GM21619 (cell line): Measurements from ENCODE around the gene CMSS1.

Source experiments
- ATAC-seq: cut with Tn5 transposase; IDR thresholded peaks from one replicate; pipeline ENCODE4 v1.9.1; 2021; ENCODE audit not compliant: unreplicated experiment

CMSS1 gene

GRCh38 chr3:100123112-100123511 is 305.4 kb downstream of the CMSS1 start:
- no peak for ATAC-seq

GRCh38 chr3:100124201-100124761 is 306.6 kb downstream of the CMSS1 start:
- ATAC-seq, result no peak

DNA sequence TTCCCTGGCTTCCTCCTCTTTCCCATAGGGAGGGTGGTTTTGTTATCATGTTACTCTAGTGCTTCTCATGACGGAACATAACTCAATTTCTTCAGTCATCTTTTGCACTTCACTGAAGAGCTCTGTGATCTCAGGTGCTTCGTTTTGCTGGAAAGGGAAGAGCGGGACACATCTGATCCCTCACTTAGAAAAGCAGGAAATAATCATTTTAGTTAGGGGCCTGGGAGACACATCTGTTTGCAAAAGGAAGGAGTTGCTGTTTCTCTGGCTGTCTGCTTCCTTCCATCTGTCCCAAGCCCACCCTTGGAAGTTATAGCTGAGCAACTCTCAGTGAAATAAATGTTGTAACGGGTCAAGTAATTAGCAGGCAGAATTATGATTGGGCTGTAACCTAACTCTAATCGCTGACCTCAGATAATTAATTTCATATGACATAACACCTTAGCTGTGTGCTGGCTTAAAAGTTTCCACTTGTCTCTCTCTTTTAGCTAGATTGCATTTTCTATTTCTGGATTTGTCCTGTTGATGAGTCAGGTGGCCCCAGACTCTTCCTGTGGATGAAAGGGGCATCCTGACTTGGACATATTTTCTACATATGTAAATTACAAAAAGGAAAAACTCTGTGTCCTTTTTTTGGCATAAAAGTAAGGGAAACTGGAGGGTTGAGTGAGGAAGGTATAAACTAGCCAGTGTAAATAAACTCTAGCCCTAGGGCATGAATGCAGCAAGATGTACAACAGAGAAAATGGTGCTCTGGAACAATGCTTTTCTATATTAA is 307.7 kb downstream of the CMSS1 start:
- no peak for ATAC-seq

- no peak for ATAC-seq
Observed at GRCh38 chr3:100127792-100128191, 310.1 kb downstream of the CMSS1 start.

- no peak for ATAC-seq
Observed at GRCh38 chr3:100128565-100128964, 310.9 kb downstream of the CMSS1 start.

- no peak for ATAC-seq
Observed at GRCh38 chr3:100129941-100130340, 312.3 kb downstream of the CMSS1 start.

GRCh38 chr3:100131241-100131640 is 313.6 kb downstream of the CMSS1 start:
- no peak for ATAC-seq

GRCh38 chr3:100136921-100137320 is 319.3 kb downstream of the CMSS1 start:
- ATAC-seq, result no peak

GRCh38 chr3:100140976-100141375 is 323.3 kb downstream of the CMSS1 start:
- ATAC-seq, result no peak

DNA sequence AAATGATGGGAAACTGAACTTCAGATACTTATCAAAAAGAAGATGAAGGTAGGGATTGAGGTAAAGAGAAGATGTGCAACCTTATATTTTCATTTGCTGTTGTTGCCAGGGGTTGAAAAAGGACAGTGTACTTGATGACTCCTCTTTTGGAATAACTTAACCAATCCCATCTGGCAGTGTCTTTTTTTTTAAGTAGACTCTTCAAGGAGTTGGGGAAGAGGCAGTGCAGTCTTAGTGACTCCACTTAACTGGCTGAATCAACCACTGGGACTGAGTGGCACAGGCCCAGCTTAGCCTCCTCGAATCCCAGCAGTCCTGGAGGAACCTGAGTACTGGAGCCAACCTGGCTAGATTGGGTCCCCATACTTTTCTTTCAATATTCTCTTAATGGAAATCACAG is 323.9 kb downstream of the CMSS1 start:
- no peak for ATAC-seq

DNA sequence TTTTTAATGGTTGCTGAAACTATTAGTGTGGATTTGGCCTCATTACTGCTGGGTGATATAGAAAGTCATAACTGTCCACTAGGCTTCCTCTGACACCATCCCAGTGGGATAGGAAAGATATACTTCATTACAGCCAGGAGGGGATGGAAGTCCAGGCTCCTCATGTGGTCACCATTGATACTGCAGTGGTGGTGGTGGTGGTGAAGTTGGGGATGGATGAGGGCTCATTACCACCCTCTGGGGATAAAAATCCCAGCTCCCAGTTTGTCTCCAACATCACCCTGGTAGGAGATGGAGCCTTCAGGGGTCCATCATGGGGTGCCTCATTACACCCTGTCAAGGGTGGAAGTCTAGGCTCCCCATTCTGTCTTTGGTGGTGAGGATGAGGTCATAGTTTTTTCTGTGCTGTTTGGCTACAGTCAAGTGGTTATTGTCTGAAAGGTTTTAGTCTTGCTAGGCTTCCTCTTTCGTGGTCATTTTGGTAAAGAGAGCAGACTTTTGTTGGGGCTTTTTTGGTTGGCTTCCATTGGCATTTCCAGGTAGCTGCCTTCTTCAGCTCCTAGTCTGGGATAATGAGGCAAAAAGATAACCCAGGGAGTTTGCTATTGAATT is 326.7 kb downstream of the CMSS1 start:
- peak; percentile 77 for ATAC-seq

DNA sequence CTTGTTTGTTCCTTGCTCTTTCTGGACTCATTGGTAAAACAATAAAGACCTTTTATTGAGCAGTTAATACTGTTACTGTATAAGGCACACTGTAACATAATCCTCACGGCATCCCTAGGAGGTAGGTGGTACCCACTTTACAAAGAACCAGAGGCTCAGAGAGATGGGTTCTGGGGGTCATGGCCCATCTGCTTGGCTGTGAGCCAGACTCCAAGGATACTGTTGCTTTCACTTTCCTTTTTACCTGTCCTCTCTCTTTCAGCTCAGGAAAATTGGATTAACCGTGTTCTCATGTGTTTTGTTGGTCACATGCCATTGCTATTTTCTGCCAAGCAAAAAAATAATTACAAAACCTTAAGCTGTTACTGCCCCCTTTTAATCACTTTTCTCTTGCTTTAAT is 331.5 kb downstream of the CMSS1 start:
- ATAC-seq, result no peak

GRCh38 chr3:100149713-100150415 is 332.2 kb downstream of the CMSS1 start:
- no peak for ATAC-seq

DNA sequence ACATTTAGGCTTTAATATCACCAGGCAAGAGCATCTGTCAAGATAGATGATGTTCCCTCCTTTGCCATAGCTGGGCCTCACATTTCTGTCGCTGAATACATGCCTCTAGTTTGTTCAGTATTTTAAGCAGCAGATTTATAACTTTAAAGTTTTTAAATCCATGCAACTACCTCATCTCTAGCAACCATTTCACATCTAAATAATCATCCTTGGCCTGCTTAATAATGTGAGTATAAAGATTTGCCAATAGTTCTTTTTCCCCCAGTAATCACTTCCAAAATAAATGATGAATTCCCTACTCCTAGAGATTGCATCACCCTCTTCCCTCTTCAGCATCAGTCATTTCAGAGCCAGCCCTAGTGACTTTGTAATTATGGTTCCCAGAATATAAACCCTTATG is 332.8 kb downstream of the CMSS1 start:
- no peak for ATAC-seq

GRCh38 chr3:100151024-100151707 is 333.5 kb downstream of the CMSS1 start:
- no peak for ATAC-seq

GRCh38 chr3:100154171-100154570 is 336.5 kb downstream of the CMSS1 start:
- no peak for ATAC-seq

DNA sequence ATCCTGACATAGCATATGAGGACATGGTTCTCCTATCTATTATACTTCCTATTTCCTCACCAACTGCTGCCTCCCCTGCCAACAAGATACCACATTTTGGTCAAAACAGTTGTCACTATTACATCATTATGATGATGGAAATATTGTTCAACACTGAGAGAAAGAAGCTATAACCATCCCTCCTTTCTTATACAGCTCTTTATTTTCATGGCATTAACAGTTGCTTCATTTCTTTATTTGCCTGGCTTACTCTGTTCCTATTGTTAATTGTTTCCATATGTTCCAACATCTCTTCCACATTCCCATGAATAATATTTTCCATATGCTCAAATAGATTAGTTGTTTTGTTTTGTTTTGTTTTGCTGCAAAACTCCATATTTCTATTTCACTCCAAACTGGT is 337.5 kb downstream of the CMSS1 start:
- no peak for ATAC-seq

DNA sequence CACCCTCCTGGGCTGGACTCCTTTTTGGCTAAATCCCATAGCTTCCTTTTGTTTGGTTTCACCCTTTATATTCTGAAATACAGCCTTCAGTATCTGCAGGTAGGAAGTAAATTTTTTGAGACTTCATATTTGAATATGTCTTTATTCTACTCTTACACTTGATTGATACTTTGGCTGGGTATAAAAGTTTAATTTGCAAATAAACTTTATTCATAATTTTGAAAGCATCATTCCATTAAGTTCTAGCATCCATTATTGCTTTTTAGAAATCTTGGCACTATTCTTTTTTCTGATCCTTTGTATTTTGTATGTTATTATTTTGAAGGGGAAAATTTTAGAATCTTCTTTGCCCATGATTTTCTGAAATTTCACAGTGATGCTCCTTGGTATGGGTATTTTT is 337.9 kb downstream of the CMSS1 start:
- ATAC-seq, result no peak

DNA sequence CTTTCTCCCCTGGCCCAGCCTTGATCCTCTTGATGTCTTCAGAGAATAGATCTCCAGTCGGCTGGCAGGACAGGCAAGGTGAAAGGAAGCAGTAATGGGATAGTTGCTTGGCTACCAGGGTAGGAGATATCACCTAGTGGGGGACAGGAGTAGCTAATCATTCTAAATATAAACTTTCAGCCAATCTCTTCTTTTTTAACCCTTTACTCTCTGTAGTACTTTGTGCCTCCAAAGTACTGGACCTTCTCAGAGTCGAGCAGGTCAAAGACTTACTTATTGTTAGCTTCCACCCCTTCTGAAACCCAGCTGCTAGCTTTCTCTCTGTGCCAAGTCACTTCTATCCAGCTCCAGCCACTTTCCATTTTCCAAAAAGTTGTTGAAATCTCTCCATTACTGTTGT is 340.0 kb downstream of the CMSS1 start:
- ATAC-seq, result no peak

DNA sequence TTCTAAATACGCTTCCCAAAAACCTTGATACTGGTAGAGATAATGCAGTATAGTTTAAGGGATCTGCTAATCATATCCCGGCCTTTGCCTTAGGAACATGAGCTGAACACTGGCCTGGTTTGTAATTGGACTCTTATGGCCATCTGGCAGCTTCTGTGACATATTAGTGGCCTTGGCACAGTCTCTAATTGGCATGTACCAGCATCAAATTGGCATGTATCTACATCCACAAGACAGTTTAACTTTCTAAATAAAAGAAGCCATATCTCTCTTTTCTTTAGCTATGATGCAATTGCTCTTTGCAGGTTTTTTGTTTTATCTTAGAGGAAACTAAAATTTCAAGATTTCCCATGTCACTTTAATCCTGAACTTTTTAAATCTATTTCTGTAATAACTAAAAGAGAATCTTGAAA is 341.3 kb downstream of the CMSS1 start:
- no peak for ATAC-seq
